Activated T-cell treated with anti-CD3 and anti-CD28 coated beads for 4 hours (primary cell): Measurements from ENCODE around the gene USB1.

Experiments used
- DNase-seq: peaks from one replicate; pipeline ENCODE4 v3.0.0-alpha.2; 2020

Gene USB1, protein sequence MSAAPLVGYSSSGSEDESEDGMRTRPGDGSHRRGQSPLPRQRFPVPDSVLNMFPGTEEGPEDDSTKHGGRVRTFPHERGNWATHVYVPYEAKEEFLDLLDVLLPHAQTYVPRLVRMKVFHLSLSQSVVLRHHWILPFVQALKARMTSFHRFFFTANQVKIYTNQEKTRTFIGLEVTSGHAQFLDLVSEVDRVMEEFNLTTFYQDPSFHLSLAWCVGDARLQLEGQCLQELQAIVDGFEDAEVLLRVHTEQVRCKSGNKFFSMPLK

GRCh38 chr16:58000706-58001676 is at the start of gene USB1:
USB1 (plus strand) TSS chr16:58001407; CDS start chr16:58001484, 77 bp downstream.
- peak; percentile 79 for DNase-seq

DNA sequence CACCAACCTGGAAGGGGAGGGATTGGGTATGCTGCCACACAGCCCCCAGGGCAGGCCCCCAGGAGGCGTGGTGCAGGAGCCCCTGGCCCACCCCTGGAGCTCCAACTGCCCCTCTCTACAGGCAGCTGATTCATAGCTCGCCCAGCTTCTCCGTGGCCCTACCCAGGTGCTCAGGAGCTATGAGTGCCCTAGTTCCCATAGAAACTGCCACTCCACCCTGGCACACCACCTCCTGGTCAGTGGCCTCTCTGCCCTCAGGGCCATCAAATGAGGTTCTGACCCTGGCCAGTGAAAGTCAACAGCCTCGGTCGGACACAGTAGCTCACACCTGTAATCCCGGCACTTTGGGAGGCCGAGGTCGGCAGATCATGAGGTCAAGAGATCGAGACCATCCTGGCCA is 48.3 kb upstream of the USB1 start:
- no peak for DNase-seq

DNA sequence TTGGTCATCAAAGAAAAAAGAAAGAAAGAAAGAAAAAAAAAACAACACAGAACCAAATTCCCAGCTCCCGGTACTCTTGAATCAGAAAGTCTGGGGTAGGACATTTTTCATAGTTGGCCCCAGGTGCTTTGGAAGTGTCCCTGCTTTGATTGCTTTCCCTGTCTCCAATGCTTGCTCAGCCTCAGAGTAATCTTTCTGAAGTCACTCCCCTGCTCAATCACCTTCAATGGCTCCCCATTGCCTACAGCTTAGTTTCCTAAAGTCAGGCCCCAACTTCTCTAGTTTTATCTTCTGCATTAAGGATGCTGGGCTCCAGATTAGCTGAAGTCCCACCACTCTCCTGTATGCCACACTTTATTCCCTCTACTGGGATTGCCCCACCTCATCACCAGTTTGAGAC is 47.4 kb upstream of the USB1 start:
- no peak for DNase-seq

DNA sequence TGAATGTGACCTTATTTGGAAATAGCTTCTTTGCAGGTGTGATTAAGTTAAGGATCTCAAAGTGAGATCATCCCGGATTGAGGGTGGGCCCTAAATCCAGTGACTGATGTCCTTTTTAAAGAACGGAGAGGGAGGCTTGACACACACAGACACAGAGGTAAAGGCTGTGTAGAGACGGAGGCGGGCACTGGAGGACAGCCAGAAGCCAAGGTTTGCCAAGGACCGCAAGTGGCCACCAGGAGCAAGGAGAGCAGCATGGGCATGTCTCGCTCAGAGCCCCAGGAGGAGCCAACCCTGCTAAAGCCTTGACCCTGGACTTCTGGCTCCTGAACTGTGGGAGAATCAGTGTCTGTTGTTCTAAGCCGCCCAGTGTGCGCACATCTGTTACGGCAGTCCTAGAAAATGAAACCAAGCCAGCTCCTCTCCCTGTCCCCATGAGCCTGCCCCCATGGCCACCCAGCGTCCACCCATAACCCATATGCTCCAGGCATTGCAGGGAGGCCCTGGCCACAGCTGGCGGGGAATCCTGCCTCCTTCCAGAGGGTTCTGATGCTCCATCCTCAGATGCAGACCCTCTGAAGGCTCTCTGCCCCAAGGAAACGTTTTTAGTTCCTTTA is 45.5 kb upstream of the USB1 start:
- DNase-seq, result no peak

DNA sequence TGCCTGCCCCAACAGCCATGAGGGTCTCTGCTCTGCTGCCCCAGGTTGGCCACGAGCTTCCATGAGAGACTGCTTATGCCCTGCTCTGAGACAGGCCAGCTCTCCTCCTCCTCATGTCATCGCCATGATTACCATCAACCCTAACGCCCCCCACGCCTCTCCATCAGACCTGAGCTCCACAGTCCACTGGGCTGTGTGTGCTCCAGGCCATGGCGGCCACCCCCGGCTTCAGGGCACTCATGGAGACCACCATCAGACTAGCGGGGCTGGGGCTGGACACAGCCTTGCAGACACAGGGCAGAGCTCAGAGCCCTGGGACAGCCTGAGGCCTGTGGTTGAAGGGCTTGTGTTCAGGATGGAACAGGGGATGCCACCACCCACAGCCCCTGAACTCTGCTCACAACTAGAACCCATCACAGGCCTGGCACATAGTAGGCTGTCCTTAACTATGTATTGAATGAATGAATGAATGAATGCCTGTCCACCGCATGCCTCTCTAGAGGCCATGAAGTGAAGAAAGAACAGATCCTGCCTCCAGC is 44.9 kb upstream of the USB1 start:
- no peak for DNase-seq

DNA sequence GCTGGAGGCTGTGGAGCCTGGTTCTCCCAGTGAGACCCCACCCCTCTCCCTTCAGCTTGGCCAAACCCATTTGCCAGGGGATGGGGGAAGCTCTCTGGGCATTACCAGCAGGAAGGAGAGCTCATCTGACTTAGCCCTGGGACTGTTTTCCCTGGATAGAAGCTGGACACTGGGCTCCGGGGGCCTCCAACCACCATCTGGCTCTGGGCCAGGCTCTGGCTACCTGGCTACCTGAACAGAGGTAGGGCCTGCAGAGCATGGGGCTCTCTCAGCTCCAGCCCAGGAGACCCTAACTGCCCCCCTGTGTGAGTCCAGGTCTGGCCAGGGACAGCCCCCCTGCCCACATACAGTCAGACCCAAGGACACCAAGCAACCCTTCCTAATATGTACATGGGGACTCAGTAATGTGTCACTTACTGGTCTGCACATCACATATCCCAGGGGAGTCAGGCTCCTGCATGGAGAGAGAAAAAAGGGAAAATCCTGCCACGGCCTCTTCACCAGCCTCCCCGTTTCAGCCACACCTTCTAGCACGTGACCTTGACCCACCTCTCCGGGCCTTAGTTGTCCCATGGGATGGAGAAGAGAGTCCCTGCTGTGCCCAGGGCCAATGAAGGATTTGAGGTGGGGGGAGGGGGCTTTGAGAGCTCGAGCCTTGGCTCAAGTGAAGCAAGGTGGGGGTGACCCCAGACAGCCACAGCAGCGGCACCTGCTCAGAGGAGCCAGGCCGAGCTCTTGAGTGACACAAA is 44.1 kb upstream of the USB1 start:
- no peak for DNase-seq

DNA sequence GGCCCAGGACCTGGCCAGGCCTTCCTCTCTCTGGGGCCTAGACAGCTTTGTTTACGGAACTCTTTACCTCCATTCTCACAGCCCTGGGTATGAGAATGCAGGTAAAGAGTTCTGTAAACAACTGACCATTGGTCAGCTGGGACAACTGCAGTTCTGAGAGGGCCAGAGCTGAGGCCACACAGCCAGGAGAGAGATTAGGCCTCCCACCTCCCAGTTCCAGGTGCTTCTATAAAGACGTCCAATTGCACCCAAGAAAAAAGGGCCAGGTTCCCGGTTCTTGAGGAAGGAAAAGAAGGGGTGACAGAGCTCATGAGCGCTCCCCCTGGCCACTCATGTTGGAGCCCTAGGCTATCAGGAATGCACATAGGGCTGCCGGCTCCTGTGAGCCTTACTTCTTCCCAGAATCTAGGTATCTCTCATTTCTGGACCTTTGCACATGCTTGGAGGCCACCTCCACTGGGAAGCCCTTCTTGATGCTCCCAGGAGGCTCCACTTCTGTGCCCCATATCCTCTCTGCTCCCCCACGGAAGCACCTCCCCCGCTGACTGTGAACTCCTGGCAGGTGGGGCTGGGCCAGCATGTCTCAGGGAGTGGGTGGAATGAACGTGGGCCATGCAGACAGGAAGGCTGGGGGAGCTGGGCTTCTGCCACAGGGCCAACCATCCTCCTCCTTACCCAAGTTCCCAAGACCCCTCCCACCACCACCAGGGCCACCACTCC is 43.4 kb upstream of the USB1 start:
- no peak for DNase-seq

- DNase-seq, result no peak
These were observed 42.7 kb upstream of the USB1 start for GRCh38 chr16:57958544-57958943.

DNA sequence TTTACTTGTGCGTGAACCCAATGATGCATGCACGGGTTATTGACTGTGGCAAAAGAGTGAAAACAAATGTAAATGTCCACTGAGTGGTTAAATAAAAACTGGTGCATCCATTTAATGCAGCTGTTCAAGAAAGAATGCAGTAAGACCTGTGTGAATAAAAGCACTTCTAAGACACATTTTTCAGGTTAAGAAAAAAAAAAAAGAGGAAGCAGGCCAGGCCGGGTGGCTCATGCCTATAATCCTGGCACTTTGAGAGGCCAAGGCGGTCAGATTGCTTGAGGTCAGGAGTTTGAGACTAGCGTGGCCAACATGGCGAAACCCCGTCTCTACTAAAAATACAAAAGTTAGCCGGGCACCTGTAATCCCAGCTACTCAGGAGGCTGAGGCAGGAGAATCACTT is 42.1 kb upstream of the USB1 start:
- no peak for DNase-seq

DNA sequence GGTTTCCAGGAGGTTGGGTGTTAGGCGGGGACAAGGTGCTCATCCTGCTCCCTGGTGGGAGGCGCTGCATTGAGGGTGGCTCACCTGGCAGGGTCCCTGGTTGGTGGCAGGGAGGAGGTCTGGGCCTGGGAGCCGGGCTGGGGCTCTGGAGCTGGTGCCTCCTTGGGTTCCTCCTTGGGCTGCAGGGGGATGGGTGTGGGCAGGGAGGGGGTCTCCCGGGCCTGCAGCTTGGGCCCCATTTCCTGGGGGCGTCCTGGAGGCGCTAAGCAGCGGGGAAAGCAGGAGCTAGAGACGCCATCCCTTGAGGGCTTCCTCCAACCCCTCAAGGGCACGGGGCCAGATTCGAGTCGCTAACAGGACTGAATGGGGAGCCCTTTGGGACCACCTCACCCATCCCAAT is 41.4 kb upstream of the USB1 start:
- no peak for DNase-seq

GRCh38 chr16:57960310-57960709 is 40.9 kb upstream of the USB1 start:
- no peak for DNase-seq

DNA sequence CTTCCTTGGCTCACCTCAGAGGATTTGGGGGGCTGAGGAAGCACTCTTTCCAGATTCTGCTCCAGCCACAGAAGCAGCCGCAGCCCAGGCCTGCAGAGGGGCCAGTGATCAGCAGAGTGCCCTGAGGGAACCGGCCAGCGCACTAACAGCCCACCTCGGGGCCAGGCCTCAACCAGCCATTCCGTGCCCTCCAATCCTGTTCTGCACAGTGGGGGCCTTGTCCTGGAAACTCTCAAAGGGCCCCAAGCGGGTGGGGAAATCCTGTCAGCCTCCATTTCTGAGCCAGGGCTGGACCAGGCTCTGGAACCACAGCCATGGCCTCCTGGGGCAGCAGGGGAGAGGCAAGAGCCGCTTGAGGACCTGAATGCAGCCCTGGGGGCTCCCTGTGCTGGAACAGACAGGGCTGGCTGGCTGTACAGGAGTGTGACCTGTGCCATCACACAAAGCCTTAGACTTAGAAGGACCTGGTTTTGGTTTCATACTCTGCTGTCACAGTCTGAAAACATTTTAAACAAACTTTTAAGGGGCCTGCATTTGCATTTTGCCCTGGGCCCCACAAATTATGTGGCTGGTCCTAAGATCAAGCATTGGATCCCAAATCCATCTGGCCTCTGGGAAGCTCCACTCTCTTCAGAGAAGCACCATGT is 40.3 kb upstream of the USB1 start:
- no peak for DNase-seq

DNA sequence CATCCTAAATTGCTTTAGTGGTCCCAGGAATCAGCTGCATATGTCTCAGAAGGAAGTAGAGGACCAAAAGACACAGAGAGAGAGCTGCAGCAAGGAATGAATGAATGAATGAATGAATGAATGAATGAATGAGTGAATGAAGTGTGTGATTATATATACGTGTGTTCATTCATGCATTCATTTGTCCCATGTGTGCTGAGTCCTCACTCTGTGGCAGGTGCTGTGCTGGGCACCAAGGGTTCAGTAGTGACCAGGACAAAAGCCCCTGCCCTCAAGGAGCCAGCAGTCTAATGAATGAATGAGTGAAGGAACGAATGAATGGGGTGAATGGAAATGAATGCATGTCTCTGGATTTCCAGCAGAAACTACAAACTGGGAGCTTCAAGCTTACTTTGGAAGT is 39.7 kb upstream of the USB1 start:
- no peak for DNase-seq

GRCh38 chr16:57962046-57962445 is 39.2 kb upstream of the USB1 start:
- DNase-seq, result no peak

- DNase-seq, result no peak
These were observed 38.5 kb upstream of the USB1 start for GRCh38 chr16:57962756-57963155.

- no peak for DNase-seq
These were observed 37.0 kb upstream of the USB1 start for GRCh38 chr16:57964157-57964700.

DNA sequence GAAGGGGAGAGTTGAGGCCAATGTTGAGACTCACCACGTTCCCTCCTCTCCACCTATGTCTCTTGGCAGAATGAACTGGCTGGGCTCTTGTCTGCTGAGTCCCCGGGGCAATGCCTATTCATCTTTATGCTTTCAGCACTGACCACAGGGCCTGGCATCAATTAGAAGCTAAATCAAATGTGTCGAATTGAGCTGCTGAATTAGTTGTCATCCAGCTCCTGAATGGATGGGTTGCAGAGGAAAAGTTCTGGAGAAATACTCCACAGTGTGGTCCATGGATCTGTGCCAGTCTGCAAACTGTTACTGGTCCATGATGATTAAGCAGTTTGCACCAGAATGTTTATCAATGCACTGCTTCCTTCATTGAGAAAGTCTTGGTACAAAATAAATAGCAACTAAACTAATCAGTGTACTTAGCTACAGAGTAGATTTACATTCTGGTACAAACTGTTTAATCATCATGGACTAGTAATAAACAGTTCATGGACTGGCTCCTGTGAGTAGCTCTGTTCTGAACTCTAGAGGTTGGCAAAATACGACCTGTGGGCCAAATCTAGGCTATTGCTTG is 34.9 kb upstream of the USB1 start:
- DNase-seq, result no peak

- no peak for DNase-seq
These were observed 34.2 kb upstream of the USB1 start for GRCh38 chr16:57966986-57967385.

GRCh38 chr16:57967916-57968315 is 33.3 kb upstream of the USB1 start:
- no peak for DNase-seq

- no peak for DNase-seq
These were observed 31.6 kb upstream of the USB1 start for GRCh38 chr16:57969451-57970123.
